Colonic mucosa (tissue), 4 donors: ENCODE measurements around the gene CD300E. TPM values are rescaled to one million over a fixed set of nuclear protein-coding genes. Genes with fewer than 3 reads are reported as not detected.
A peak's percentile ranks its signal among the peaks of the same experiment; 100 is the strongest.

Experiments used
- DNase-seq: peaks from one replicate; pipeline ENCODE4 v3.0.0-alpha.2; 2020
- H3K27ac ChIP-seq: fragments of 200-600 bp; one replicate; pipeline ENCODE4 v1.8.0; 2021
- H3K27me3 ChIP-seq: fragments of 200-600 bp; one replicate; pipeline ENCODE4 v1.8.0; 2021
- H3K36me3 ChIP-seq: fragments of 200-600 bp; one replicate; pipeline ENCODE4 v1.8.0; 2021
- H3K4me1 ChIP-seq: fragments of 200-600 bp; one replicate; pipeline ENCODE4 v1.8.0; 2021; ENCODE audit warnings: mild to moderate bottlenecking
- H3K4me3 ChIP-seq: fragments of 200-600 bp; one replicate; pipeline ENCODE4 v1.8.0; 2021
- H3K9ac ChIP-seq, 2 donors: one replicate each; pipeline ENCODE4 v1.7.0; 2013; ENCODE audit warnings: control low read depth in 2 of 2, low read depth in 2 of 2, low read length in 2 of 2
- H3K9me3 ChIP-seq: fragments of 200-600 bp; one replicate; pipeline ENCODE4 v1.8.0; 2021
- CTCF ChIP-seq: fragments of 200-600 bp; IDR thresholded peaks from one replicate; pipeline ENCODE4 v1.8.0; 2022; ENCODE audit warnings: antibody characterized with exemption, mild to moderate bottlenecking
- intact Hi-C: fragments of 100-400 bp; cut with DNase I; formaldehyde crosslinking; loops from one replicate; pipeline ENCODE4 v1.14.1; 2022
- total RNA-seq, 2 donors: library from RNA; stranded (reverse); fragmentation: NEBNext Ultra II Directional in 1 of 2; extraction: Animal tissue kit (Norgen Biotek cat#: 25700) in 1 of 2; gene quantifications; one replicate each; pipeline ENCODE4 v1.2.1, GENCODE V29; 2021
- donor health status: healthy.
- donor health status: DM: no; HTN: no; CAD: no.
- donor health status: DM: no; HTN: no; CAD: no.

The CD300E gene
- total RNA-seq, 2 donors from 2014 or later, result 1.2 TPM; not detected in 1

GRCh38 chr17:74592087-74592990 is 31.2 kb downstream of the CD300E start, which contains the start of gene CD300LD:
Gene CD300LD, minus strand, starts transcription at chr17:74592283. Its CDS starts 81 bp downstream, at chr17:74592202.
- H3K27me3 ChIP-seq, result no peaks in the 10 kb centered on the region
- no peak within 1 kb of the TSS for H3K4me3 ChIP-seq
- H3K4me1 ChIP-seq, result no peaks in the 10 kb centered on the region
- H3K9me3 ChIP-seq, result no peaks in the 10 kb centered on the region
- no peak for TF ChIP-seq CTCF
- no peak within 1 kb of the TSS for H3K27ac ChIP-seq
- H3K9ac ChIP-seq, result no peak within 1 kb of the TSS
- intact Hi-C loops, result no loop called here
- no peak for DNase-seq
- H3K36me3 ChIP-seq, result no peaks in the 10 kb centered on the region

GRCh38 chr17:74591503-74591902 is 32.0 kb downstream of the CD300E start:
- H3K27ac ChIP-seq, result no peak overlapping the region

GRCh38 chr17:74585711-74586110 is 37.8 kb downstream of the CD300E start:
- H3K27me3 ChIP-seq, result no peaks in the 10 kb centered on the region
- no peaks in the 10 kb centered on the region for H3K36me3 ChIP-seq
- no peak for TF ChIP-seq CTCF
- H3K9ac ChIP-seq, result no peak overlapping the region
- no peaks in the 10 kb centered on the region for H3K9me3 ChIP-seq
- H3K4me1 ChIP-seq, result no peaks in the 10 kb centered on the region
- no peak overlapping the region for H3K4me3 ChIP-seq
- no peak overlapping the region for H3K27ac ChIP-seq
- intact Hi-C loops, result no loop called here
- no peak for DNase-seq

More at GRCh38 chr17:74591503-74591902, 32.0 kb downstream of the CD300E start:
- Histone ChIP-seq H3K36me3 (no peaks in the 10 kb centered on the region), H3K4me1 (no peaks in the 10 kb centered on the region), H3K9me3 (no peaks in the 10 kb centered on the region), H3K9ac (no peak overlapping the region), H3K27me3 (no peaks in the 10 kb centered on the region), H3K4me3 (no peak overlapping the region)
- intact Hi-C loops, result no loop called here
- DNase-seq, result no peak
- no peak for TF ChIP-seq CTCF

- no peaks in the 10 kb centered on the region for H3K36me3 ChIP-seq
- peak overlapping the region; percentile 5 for H3K4me3 ChIP-seq
- H3K9me3 ChIP-seq, result no peaks in the 10 kb centered on the region
- no peaks in the 10 kb centered on the region for H3K27me3 ChIP-seq
- intact Hi-C loops, result no loop called here
- H3K27ac ChIP-seq, result no peak overlapping the region
- no peak for DNase-seq
- no peak for TF ChIP-seq CTCF
- H3K4me1 ChIP-seq, result no peaks in the 10 kb centered on the region
- H3K9ac ChIP-seq, result no peak overlapping the region
Observed at GRCh38 chr17:74584292-74585060, 39.1 kb downstream of the CD300E start.

- no peak overlapping the region for H3K27ac ChIP-seq
- no peaks in the 10 kb centered on the region for H3K27me3 ChIP-seq
- intact Hi-C loops, result no loop called here
- H3K4me1 ChIP-seq, result no peaks in the 10 kb centered on the region
- no peak for TF ChIP-seq CTCF
- H3K9ac ChIP-seq, result no peak overlapping the region
- no peak overlapping the region for H3K4me3 ChIP-seq
- DNase-seq, result no peak
- no peaks in the 10 kb centered on the region for H3K36me3 ChIP-seq
- no peaks in the 10 kb centered on the region for H3K9me3 ChIP-seq
Observed at GRCh38 chr17:74582633-74583032, 40.9 kb downstream of the CD300E start.
